ENCODE measurements around the gene WIZ.

WIZ gene

DNA sequence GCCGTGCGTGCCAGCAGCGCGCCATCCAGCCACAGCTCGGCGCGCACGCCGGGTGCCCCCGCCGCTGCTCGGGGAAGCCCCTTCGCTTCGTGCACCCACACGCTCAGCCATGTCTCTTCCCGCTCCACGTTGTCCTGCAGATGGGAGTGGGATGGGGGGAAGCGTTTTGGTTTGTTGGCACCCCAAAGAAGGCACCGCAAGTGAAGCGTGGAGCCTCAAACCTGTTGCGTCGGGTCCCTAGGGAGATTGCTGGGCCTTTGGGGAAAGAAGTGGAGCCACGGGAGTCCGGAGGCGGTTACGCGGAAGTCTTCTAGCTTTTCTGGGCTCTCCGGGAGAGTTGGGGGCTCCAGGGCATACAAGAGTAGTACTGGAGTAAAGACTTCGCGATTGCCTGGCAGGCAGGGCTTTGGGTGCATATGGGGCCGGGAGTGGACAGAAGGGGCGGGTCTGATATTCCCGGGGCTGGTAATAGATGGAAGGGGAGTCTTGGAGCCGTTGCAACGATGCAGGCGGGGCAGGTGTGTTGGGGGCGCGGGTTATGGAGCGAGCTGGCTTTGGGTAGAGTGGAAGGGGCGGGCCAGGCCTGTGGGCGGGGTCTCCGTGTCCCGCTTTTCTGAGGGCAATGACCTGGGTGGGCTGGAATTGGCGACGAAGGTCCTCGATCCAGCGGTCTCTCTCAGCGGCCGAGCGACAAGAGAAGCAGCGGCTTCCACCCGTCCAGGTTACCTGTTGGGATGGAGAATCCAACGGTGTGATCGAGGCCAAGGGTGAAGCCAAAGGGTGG lies 8.1 kb upstream of the WIZ start:
- Histone ChIP-seq H3K4me3 (ENCODE audit: low read length) (no peak overlapping the region), H3K27me3 (ENCODE audit: insufficient read depth, low read length) (peaks cover 77% of the 10 kb centered on the region)

DNA sequence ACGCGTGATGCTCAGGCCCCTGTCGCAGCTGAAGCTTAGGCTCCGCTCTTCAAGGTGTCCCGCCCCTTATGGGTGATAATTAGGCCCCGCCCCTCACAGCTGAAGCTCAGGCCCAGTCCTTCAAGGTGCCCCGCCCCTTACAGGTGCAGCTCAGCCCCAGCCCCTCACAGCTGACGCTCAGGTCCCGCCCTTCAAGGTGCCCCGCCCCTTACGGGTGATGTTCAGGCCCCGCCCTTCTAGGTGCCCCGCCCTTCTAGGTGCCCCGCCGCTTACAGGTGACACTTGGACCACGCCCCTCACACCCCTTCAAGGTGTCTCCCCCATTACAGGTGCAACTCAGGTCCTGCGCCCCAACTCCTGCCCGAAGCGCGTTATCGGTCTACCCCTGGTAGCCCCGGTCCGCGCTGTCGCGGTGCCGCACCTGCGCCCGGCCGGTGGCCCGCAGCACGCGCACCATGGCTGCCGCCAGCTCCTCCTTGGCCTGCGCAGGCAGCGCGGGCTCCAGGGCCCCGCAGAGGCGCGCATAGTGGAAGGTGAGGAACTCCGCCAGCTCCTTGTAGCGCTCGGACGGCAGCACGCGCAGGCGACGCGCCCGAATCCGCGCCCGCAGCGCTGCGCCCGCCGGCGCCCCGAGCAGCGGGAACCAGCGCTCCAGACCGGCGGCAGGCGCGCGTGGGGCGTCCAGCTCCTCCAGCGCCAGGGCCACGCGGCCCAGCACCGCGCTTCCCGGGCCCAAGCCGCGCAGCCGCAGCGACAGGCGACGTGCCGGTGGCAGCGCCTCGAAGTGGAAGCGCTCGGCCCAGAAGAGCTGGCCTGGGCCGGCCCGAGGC lies 7.3 kb upstream of the WIZ start:
- Histone ChIP-seq H3K27me3 (ENCODE audit: insufficient read depth, low read length) (peaks cover 80% of the 10 kb centered on the region), H3K4me3 (ENCODE audit: low read length) (no peak overlapping the region), H3K36me3 (ENCODE audit: insufficient read depth, low read length) (no peaks in the 10 kb centered on the region), H3K9me3 (ENCODE audit: low read length) (no peaks in the 10 kb centered on the region), H3K4me1 (ENCODE audit: insufficient read depth, low read length) (peaks cover 5% of the 10 kb centered on the region), H2AFZ (ENCODE audit: low read depth, low read length) (no peak overlapping the region)

More for the DNA sequence above, 8.1 kb upstream of the WIZ start:
- H3K36me3 ChIP-seq (ENCODE audit: insufficient read depth, low read length) = no peaks in the 10 kb centered on the region
- H3K4me1 ChIP-seq (ENCODE audit: insufficient read depth, low read length) = peaks cover 2% of the 10 kb centered on the region
- H2AFZ ChIP-seq (ENCODE audit: low read depth, low read length) = no peak overlapping the region
- no peaks in the 10 kb centered on the region for H3K9me3 ChIP-seq (ENCODE audit: low read length)

- Histone ChIP-seq H3K4me3 (ENCODE audit: low read length) (no peak overlapping the region), H3K4me1 (ENCODE audit: insufficient read depth, low read length) (peaks cover 5% of the 10 kb centered on the region), H3K36me3 (ENCODE audit: insufficient read depth, low read length) (no peaks in the 10 kb centered on the region), H2AFZ (ENCODE audit: low read depth, low read length) (no peak overlapping the region), H3K9me3 (ENCODE audit: low read length) (no peaks in the 10 kb centered on the region), H3K27me3 (ENCODE audit: insufficient read depth, low read length) (peaks cover 76% of the 10 kb centered on the region)
Observed at GRCh38 chr19:15456441-15456840, 6.7 kb upstream of the WIZ start.

DNA sequence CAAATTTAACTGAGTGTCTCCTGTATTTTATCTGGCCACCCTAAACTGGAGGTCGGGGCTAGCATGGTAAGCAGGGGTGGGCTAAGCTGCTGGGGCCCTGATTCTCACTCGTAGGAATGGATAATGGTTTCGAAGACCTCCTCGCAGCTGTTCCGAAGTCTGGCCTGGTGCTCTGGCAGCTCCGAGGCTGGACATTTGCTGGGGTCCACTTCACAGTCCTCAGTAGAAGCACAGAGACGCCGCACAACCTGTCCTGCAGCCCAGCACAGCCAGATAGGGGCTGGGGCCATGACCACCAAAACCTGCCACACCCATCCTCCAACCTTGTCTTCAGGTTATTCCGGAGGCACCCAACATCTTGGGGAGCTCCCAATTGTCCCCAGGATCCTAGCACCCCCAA lies 6.2 kb upstream of the WIZ start:
- peaks cover 72% of the 10 kb centered on the region for H3K27me3 ChIP-seq (ENCODE audit: insufficient read depth, low read length)
- H3K4me1 ChIP-seq (ENCODE audit: insufficient read depth, low read length) = peaks cover 5% of the 10 kb centered on the region
- no peaks in the 10 kb centered on the region for H3K9me3 ChIP-seq (ENCODE audit: low read length)

DNA sequence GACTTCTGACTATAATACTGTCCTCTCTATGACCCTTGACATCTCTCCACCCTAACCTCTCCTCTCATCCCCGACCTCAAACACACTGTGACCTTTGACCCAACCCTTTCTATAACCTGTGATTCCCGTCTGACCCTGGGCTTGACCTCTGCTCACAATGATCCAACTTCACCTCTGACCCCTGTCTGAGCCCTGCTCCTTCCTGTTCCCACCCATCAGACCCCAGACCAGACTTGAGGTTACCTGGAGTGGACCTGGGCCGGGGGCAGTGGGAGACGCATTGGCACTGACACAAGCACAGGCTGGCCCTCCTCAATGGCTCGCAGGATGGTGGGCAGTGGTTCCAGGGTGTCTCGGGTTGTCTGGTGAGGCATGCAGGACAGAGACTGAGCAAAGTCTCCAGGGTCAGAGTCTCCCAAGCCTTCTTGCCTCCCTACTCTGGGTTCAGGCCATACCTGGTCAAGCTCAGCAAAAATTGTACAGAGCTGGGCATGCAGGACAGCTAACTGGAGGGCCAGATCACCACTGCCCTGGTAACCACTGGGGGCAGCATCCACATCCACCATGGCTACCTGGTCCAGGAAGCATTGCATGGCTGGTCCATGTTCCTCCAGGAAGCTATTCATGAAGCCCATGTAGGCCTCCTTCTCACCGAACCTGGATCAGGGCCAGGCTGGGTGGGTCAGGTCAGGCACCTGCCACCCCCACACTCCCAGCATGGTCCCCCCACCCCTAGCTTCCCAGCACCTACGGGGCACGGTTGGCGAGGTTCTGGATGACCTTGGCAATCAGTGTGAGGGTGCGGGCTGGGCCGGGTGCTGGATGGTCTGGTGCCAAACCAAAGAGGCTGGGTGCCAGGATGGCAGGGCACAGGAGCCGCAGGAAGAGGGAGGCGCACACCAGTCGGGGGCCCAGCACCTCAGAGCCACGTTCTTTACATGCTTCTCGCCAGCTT lies 4.4 kb upstream of the WIZ start:
- Histone ChIP-seq H2AFZ (ENCODE audit: low read depth, low read length) (no peak overlapping the region), H3K27me3 (ENCODE audit: insufficient read depth, low read length) (peaks cover 58% of the 10 kb centered on the region), H3K4me1 (ENCODE audit: insufficient read depth, low read length) (peaks cover 5% of the 10 kb centered on the region), H3K4me3 (ENCODE audit: low read length) (no peak overlapping the region), H3K9me3 (ENCODE audit: low read length) (no peaks in the 10 kb centered on the region), H3K36me3 (ENCODE audit: insufficient read depth, low read length) (no peaks in the 10 kb centered on the region)

More for the DNA sequence above, 6.2 kb upstream of the WIZ start:
- Histone ChIP-seq H3K4me3 (ENCODE audit: low read length) (no peak overlapping the region), H2AFZ (ENCODE audit: low read depth, low read length) (no peak overlapping the region), H3K36me3 (ENCODE audit: insufficient read depth, low read length) (no peaks in the 10 kb centered on the region)

GRCh38 chr19:15453091-15453578 lies 3.4 kb upstream of the WIZ start:
- H3K4me3 ChIP-seq (ENCODE audit: low read length) = peak overlapping the region; percentile 31
- peaks cover 52% of the 10 kb centered on the region for H3K27me3 ChIP-seq (ENCODE audit: insufficient read depth, low read length)
- no peaks in the 10 kb centered on the region for H3K36me3 ChIP-seq (ENCODE audit: insufficient read depth, low read length)
- no peak overlapping the region for H2AFZ ChIP-seq (ENCODE audit: low read depth, low read length)
- no peaks in the 10 kb centered on the region for H3K9me3 ChIP-seq (ENCODE audit: low read length)
- H3K4me1 ChIP-seq (ENCODE audit: insufficient read depth, low read length) = peaks cover 14% of the 10 kb centered on the region

DNA sequence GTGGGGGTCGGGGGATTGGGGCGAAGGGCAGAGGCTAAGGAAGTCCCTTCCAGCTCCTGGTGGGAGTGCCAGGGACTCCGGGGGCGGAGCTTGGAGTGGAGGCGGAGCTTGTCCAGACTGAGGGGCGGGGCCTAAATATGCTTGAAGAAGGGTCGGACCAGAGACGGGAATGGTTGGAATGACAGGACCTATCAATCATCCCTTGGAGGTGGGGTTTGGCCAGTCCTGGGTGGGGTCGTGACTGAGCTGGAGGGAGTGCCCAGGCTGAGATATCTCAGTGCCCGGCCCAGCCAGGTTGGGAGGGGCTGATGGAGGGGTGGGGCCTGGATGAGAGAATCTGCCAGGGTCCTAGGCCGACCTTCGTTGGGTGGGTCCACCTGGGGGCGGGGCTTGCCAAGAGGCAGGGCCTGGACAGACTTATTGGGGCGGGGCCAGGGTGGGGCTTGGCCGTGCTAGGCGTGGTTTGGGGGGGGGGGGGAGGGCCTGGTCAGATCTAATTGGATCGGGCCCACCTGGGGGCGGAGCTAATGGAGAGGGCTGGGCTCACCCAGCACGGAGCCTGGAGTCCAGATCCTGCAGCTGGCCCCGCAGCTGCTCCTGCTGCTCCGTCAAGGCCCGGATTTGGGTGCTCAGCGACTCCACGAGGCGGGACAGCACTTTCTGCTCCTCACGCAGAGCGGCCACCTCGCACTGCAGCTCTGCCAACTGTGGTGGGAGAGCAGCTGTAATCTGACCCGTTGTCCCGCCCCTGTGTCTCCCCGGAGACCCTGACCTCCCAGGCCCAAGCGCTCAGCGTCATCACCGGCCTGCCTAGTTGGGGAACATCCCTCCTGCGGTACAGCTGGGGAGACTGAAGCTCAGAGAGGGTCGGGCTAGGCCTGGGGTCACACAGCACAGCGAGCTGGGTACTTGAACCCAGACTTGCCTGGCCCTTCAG lies 2.6 kb upstream of the WIZ start:
- Histone ChIP-seq H3K4me1 (ENCODE audit: insufficient read depth, low read length) (peaks cover 14% of the 10 kb centered on the region), H3K9me3 (ENCODE audit: low read length) (no peaks in the 10 kb centered on the region), H2AFZ (ENCODE audit: low read depth, low read length) (no peak overlapping the region), H3K4me3 (ENCODE audit: low read length) (peak overlapping the region; percentile 31), H3K27me3 (ENCODE audit: insufficient read depth, low read length) (peaks cover 45% of the 10 kb centered on the region), H3K36me3 (ENCODE audit: insufficient read depth, low read length) (peaks cover 5% of the 10 kb centered on the region)

- H3K9me3 ChIP-seq (ENCODE audit: low read length) = no peaks in the 10 kb centered on the region
- peaks cover 10% of the 10 kb centered on the region for H3K36me3 ChIP-seq (ENCODE audit: insufficient read depth, low read length)
- peak overlapping the region; percentile 6 for H2AFZ ChIP-seq (ENCODE audit: low read depth, low read length)
- H3K4me3 ChIP-seq (ENCODE audit: low read length) = peak overlapping the region; percentile 37
- H3K4me1 ChIP-seq (ENCODE audit: insufficient read depth, low read length) = peaks cover 14% of the 10 kb centered on the region
- H3K27me3 ChIP-seq (ENCODE audit: insufficient read depth, low read length) = peaks cover 26% of the 10 kb centered on the region
Observed at GRCh38 chr19:15450528-15450890, 753 bp upstream of the WIZ start.

DNA sequence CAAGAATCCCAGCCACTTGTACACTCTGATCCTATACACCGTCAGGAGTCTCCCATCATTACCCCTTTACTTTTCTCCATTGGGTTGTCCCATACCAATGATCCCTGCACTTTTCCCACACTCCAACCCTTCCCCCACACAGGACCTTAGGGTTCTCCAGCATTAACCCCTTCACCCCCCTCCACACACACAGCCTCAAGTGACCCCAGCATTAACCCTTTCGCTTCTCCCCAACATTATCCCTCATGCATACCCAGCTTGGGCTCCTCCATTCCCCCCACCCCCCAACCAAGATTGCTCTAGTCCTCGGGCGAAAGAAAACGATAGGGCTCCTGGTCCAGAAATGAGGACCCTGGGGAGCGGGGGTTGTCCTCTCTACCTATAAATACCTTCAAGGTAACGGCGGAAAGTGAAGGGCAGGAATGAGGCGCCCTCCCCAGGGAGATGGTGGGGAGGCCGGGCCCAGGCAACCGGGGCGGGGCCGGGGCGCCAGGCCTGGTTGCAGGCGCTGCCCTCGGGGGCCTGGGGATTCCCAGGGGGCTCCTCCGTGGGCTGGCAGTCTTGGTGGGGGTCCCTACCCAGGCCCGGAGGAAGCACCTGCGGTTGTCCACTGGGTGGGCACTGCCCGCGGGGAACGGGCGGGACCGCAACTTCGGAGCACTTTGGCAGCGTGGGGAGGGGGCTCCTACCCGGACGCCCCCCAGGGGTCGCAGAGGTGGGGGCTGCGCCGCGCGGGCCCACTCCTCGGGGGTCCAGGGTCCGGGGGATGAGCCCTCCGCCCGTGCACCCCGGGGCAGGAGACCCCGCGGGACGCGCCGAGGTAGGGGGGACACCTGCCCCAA lies 757 bp downstream of the WIZ start:
- Histone ChIP-seq H3K36me3 (ENCODE audit: insufficient read depth, low read length) (peaks cover 10% of the 10 kb centered on the region), H2AFZ (ENCODE audit: low read depth, low read length) (peak overlapping the region; percentile 74), H3K27me3 (ENCODE audit: insufficient read depth, low read length) (peaks cover 11% of the 10 kb centered on the region), H3K4me1 (ENCODE audit: insufficient read depth, low read length) (peaks cover 14% of the 10 kb centered on the region), H3K9me3 (ENCODE audit: low read length) (no peaks in the 10 kb centered on the region), H3K4me3 (ENCODE audit: low read length) (peak overlapping the region; percentile 62)

- H2AFZ ChIP-seq (ENCODE audit: low read depth, low read length) = no peak overlapping the region
- peak overlapping the region; percentile 62 for H3K4me3 ChIP-seq (ENCODE audit: low read length)
- peaks cover 14% of the 10 kb centered on the region for H3K4me1 ChIP-seq (ENCODE audit: insufficient read depth, low read length)
- H3K9me3 ChIP-seq (ENCODE audit: low read length) = no peaks in the 10 kb centered on the region
- peaks cover 10% of the 10 kb centered on the region for H3K36me3 ChIP-seq (ENCODE audit: insufficient read depth, low read length)
- peaks cover 4% of the 10 kb centered on the region for H3K27me3 ChIP-seq (ENCODE audit: insufficient read depth, low read length)
Observed at GRCh38 chr19:15448044-15448777, 1.5 kb downstream of the WIZ start.

GRCh38 chr19:15447057-15447456 lies 2.7 kb downstream of the WIZ start:
- H3K4me3 ChIP-seq (ENCODE audit: low read length) = no peak overlapping the region
- H3K36me3 ChIP-seq (ENCODE audit: insufficient read depth, low read length) = peaks cover 10% of the 10 kb centered on the region
- no peaks in the 10 kb centered on the region for H3K27me3 ChIP-seq (ENCODE audit: insufficient read depth, low read length)
- H2AFZ ChIP-seq (ENCODE audit: low read depth, low read length) = no peak overlapping the region
- no peaks in the 10 kb centered on the region for H3K9me3 ChIP-seq (ENCODE audit: low read length)
- H3K4me1 ChIP-seq (ENCODE audit: insufficient read depth, low read length) = peaks cover 8% of the 10 kb centered on the region
